Body of pancreas (tissue), 4 donors: Measurements from ENCODE around the gene FAM72A. TPM values are rescaled to one million over a fixed set of nuclear protein-coding genes. Genes with fewer than 3 reads are reported as not detected.
A peak's percentile ranks its signal among the peaks of the same experiment; 100 is the strongest.
"Not testable (repeated sequence)": the region's sequence is repeated elsewhere in the genome, so short reads cannot be mapped to it uniquely, and the experiment has no call there.

Experiments
- ATAC-seq: fragments of 150-250 bp; one replicate; pipeline ENCODE4 v1.9.1; 2016
- DNase-seq, 4 donors: peaks; one replicate each; pipeline ENCODE4 v3.0.0-alpha.2; 2019
- H3K27ac ChIP-seq, 4 donors: fragments of 200-600 bp; sonication (generic); 1 replicate in 3 of 4; 2 replicates in 1 of 4; pipeline versions ENCODE4 v1.5.1 to v1.6.1; 2016 to 2019; ENCODE audit warnings: mild to moderate bottlenecking in 1 of 4, mixed read lengths in 1 of 4, moderate library complexity in 1 of 4
- H3K27me3 ChIP-seq, 2 donors: fragments of 200-600 bp; sonication (generic); one replicate each; pipeline ENCODE4 v1.6.0; 2016; ENCODE audit warnings: mild to moderate bottlenecking in 1 of 2
- H3K36me3 ChIP-seq, 2 donors: fragments of 200-600 bp; sonication (generic); replicated peaks in 1 of 2; 2 replicates each; pipeline ENCODE4 v1.5.1; 2016; ENCODE audit warnings: low read depth in 2 of 2; ENCODE audit not compliant: insufficient read depth in 1 of 2
- H3K4me1 ChIP-seq: fragments of 200-600 bp; sonication (generic); one replicate; pipeline ENCODE4 v1.6.0; 2016
- H3K4me3 ChIP-seq, 2 donors: fragments of 200-600 bp; sonication (generic); 1 replicate in 1 of 2; 2 replicates in 1 of 2; pipeline ENCODE4 v1.5.1; 2016 to 2019
- H3K9me3 ChIP-seq, 3 donors: fragments of 200-600 bp; sonication (generic); 1 replicate in 2 of 3; 2 replicates in 1 of 3; pipeline ENCODE4 v1.5.1; 2016
- WGBS, 2 donors: methylation state at CpG; one replicate each; pipeline ENCODE4 v1.1.5; 2017; 5-methylcytosine and 5-hydroxymethylcytosine counted together
- intact Hi-C: fragments of 100-400 bp; cut with DNase I; formaldehyde crosslinking; loops from one replicate; pipeline ENCODE4 v1.15.1; 2023
- total RNA-seq, 2 donors: library from RNA; depleted of rRNA; stranded (reverse); fragments of >200 nt; gene quantifications; one replicate each; pipeline ENCODE4 v1.1.0, GENCODE V29; 2016

The FAM72A gene
- total RNA-seq, 2 donors from 2014 or later, result 11.9 TPM; not detected in 1

DNA sequence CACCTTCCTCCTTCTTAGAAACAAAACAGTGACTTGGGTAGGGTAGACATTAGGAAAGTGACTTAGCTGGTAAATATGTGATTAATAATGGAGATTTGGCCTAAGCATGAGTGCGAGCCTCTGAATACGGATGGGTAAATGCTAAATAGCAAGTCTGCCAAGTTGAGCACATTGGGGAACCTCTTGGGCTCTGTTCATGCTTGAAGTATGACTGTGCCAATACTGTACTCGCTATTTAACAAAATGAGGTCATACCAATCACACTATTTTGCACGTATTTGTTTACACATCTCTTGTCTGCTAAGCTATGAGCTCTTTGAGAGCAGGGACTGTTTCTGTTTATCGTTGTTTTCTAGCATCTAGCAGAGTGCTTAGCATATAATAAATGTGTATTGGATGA lies 24.2 kb upstream of the FAM72A start:
- ATAC-seq, result not testable (repeated sequence)
- 69% methylated on average over 5 of the region's 5 CpGs; no CpG with 5 or more reads in 1 of the 2 donors for WGBS, 2 donors

DNA sequence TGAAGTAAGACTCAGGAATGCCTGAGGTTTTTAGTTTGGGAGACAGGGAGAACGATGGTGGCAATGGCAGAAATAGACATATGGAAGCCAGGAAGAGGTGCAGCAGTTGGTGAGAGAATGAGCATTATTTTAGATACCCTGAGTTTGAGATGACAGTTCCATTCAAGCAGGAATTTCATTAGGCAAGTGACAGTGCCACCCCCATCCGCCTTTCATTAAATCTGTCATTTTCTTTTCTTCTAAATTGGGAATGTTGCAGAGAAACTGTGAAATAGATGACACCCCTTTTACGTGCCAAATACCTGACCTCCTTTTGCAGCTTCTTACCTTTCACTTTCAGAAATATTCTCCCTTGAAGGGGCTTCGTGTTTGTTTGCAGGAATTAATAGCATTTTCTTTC lies 22.7 kb upstream of the FAM72A start:
- intact Hi-C loops, H3K27ac ChIP-seq, H3K4me1 ChIP-seq, DNase-seq, H3K9me3 ChIP-seq, H3K36me3 ChIP-seq, H3K27me3 ChIP-seq, ATAC-seq, H3K4me3 ChIP-seq: not testable (repeated sequence)
- WGBS, 2 donors, result 81 to 85% methylated on average over 4 of the region's 4 CpGs

More for the DNA sequence above, 24.2 kb upstream of the FAM72A start:
- H3K9me3 ChIP-seq, DNase-seq, H3K36me3 ChIP-seq, H3K4me1 ChIP-seq, intact Hi-C loops, H3K27ac ChIP-seq, H3K27me3 ChIP-seq, H3K4me3 ChIP-seq: not testable (repeated sequence)

DNA sequence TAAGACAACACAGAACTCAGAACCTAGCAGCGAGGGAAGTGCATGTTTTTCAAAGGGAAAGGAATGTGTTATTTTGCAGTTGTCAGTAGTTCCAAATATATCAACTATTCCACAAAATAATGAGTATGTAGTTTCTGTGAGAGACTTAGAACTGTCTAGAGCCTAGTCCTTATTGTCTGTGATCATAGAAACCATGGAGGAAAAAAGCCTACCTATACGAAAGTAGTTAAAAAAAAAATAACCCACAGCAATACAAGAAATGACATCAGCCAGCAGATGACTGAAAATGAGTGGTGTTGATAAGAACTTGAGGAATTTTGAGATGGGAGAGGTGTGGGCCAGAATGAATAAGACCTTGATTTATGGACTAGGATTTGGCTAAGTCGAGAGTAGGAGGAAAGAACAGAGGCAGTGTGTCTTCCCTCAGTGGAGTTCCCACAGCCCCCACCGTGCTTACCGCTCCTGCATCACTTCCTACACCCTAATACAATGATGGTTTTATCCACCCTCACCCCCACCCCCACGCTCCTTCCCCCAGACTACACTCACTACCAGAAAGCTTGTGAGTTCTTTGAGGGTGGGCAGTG lies 21.6 kb upstream of the FAM72A start:
- H3K27ac ChIP-seq, DNase-seq, H3K4me1 ChIP-seq, H3K27me3 ChIP-seq, H3K36me3 ChIP-seq, ATAC-seq, intact Hi-C loops, H3K9me3 ChIP-seq, H3K4me3 ChIP-seq: not testable (repeated sequence)
- WGBS, 2 donors, result 79 to 86% methylated on average over 2 of the region's 6 CpGs

DNA sequence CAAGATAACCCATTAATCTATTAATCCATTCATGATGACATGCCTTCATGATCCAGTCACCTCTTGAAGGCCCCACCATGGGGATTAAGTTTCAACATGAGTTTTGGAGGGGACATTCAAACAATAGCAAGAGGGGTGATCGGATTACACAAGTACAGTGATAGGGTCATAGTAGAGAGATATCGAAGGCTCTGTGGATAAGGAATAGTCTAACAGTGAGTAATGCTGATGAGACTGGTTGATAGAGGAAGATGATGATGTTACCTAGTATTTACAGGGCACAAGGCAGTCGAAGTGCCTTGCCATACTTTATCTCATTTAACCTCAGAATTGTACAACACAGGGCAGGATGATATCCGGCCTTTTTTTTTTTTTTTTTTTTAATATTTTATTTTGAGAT lies 18.9 kb upstream of the FAM72A start:
- H3K9me3 ChIP-seq, H3K27me3 ChIP-seq, ATAC-seq, intact Hi-C loops, H3K4me1 ChIP-seq, H3K4me3 ChIP-seq, DNase-seq, H3K27ac ChIP-seq, H3K36me3 ChIP-seq: not testable (repeated sequence)
- no CpG with 5 or more reads among the region's 4 CpGs for WGBS, 2 donors

DNA sequence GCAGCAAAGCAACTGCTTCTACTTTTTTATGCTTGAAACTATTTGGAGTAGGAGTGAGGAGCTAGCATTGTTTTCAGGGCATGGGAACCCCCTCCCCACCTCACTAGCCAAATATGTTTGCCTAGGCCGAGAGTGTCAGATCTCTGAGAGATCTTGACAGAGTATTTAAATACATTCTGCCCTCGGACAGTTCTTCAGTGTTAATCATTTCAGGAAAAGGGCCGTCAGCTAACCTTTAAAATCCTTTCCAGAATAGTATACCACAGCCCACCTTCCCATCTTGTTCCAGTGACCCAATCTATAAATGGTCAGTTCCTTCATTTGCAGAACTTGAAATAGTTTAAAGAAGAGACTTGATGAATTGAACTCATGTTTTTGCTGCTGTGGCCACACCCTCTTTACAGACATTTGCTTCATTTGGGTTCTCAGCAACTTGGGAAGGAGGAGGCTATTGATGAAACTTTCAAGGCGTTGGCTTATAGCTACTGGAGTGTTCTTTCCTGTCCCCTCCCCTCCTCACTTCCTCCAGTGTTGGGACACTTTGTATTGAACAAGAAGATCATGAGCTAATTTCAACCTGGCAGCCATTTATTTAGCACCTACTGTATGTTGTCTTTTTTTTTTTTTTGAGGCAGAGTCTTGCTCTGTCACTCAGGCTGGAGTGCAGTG lies 17.8 kb upstream of the FAM72A start:
- H3K36me3 ChIP-seq, H3K4me3 ChIP-seq, H3K27me3 ChIP-seq, intact Hi-C loops, H3K4me1 ChIP-seq, H3K9me3 ChIP-seq: not testable (repeated sequence)
- DNase-seq (peak in 1 of 4 donors; percentile 4), ATAC-seq (peak; percentile 6)
- H3K27ac ChIP-seq, result peak overlapping the region in 3 of 4 donors; percentile 19 to 69 (median 57)
- 41 to 58% methylated on average over 4 of the region's 4 CpGs for WGBS, 2 donors

DNA sequence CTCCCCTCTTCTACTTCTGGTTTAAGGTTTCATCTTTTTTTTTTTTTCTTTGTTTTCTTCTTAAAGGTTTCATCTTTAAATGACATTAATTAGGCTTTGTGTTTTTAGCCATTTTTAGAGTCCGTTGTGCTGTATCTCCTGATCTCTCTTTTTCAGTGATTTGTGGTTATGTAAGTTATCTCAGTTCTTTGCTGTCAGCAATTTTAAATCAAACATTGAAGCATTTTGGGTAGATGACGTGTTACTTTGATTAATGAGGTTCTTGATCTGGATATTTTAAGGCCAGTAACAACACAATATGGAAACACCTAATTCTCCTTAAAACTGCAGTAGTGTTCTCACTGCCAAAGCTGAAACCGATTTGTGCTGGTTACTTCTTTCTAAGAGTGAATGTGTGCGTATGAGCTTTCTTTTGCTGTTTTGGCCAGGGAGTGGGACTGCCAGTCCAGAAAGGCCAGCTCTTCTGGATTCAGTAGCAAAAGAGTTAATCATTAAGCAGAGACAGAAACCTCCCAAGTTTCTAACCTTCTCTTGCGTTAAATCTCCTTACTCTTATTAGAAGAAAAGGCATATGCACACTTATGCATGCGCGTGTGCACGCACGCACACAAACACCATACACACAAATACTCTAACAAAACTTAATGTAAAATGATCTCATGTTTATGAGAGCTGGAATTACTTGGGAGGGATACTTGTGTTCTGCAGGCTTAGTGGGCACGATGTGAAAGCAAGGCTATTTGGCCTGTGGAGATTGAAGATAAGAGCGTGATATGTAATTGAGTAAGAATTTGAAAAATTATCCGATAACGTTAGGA lies 17.1 kb upstream of the FAM72A start:
- ATAC-seq, result peak; percentile 79
- 19 to 42% methylated on average over 4 to 5 of the region's 13 CpGs for WGBS, 2 donors

DNA sequence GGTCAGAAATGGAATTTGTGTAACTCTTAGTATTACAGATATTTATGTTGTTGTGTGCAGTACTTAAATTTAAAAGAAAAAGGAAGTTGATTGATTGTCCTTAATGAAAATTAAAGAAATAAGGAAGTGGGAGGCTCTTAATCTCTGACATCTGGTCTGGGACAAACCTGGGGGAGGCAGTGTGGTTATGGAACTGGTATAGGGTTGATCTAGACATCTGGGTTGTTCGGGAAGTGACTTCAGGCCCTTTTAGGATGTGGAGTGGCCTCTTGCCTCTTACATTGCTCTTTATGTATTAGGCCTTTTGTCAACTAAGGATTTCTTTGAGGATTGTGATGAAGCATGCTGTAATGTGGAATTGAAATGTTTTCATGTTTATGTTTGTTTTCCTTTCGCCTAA lies 16.1 kb upstream of the FAM72A start:
- H3K4me1 ChIP-seq, H3K9me3 ChIP-seq, DNase-seq, H3K27me3 ChIP-seq, H3K27ac ChIP-seq, intact Hi-C loops, H3K4me3 ChIP-seq, H3K36me3 ChIP-seq, ATAC-seq: not testable (repeated sequence)
- no CpG with 5 or more reads among the region's 2 CpGs for WGBS, 2 donors

More for the DNA sequence above, 17.1 kb upstream of the FAM72A start:
- H3K36me3 ChIP-seq, intact Hi-C loops, H3K4me1 ChIP-seq, H3K4me3 ChIP-seq, H3K9me3 ChIP-seq, H3K27me3 ChIP-seq, DNase-seq: not testable (repeated sequence)
- H3K27ac ChIP-seq, result peak overlapping the region in 3 of 4 donors; percentile 19 to 69 (median 57)

DNA sequence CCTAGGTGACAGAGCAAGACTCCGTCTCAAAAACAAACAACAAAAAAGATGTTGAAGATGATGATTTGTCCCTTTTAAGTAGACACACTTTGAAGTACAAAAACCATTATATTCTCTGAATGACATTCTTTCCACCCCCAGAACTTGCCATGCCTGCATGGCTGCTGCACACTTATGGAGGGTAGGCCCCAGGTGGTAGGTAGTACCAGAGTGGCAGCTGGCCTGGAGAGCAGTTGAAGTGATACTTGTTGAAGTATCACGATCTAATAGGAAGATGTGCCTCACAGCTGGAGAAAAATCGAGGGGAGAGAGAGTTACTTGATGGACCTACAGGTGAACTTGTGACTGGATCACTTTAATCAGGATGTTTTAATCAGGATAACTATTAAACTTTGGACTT lies 15.6 kb upstream of the FAM72A start:
- DNase-seq, H3K27me3 ChIP-seq, H3K4me3 ChIP-seq, H3K9me3 ChIP-seq, H3K36me3 ChIP-seq, intact Hi-C loops, H3K4me1 ChIP-seq, ATAC-seq, H3K27ac ChIP-seq: not testable (repeated sequence)
- WGBS, 2 donors, result 70% methylated on average over 2 of the region's 3 CpGs; no CpG with 5 or more reads in 1 of the 2 donors

DNA sequence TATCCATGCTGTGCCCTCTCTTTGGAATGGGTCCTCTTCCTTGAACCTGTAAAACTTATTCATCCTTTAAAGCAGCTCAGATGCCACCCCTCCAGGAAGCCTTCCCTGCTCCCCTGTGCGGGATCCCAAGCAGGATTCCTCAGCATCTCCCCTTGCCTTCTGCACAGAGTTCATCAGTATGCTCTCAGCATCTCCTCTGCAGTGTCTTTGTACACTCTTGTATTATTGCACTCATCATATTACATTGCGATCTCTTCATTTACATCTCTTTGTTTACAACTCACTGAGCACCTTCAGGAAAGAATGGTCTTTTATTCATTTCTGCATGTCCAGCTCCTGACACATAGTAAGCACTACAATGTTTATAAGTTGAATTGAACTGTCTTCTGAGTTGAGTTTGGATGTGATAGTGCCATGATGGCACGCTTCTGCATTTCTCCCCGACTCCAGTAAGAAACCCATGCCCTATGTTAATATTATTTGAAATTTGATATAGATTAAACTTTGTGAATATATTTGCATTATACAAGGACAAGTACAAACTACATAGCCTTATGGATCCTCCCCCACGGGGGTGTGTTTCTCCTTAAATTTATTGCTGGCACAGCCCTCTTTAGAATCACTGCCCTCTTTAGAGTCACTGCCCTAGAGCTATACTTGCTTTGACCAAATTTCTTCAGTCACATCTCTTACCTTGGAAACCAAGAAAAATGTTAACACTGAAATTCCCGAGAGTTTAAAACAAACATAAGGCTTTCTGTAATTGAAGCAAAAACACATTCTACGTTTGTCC lies 13.2 kb upstream of the FAM72A start:
- ATAC-seq, DNase-seq, H3K9me3 ChIP-seq, H3K27ac ChIP-seq, H3K4me3 ChIP-seq, H3K36me3 ChIP-seq, H3K27me3 ChIP-seq, H3K4me1 ChIP-seq, intact Hi-C loops: not testable (repeated sequence)
- 60 to 94% methylated on average over 2 to 4 of the region's 7 CpGs for whole genome bisulfite sequencing, 2 donors

DNA sequence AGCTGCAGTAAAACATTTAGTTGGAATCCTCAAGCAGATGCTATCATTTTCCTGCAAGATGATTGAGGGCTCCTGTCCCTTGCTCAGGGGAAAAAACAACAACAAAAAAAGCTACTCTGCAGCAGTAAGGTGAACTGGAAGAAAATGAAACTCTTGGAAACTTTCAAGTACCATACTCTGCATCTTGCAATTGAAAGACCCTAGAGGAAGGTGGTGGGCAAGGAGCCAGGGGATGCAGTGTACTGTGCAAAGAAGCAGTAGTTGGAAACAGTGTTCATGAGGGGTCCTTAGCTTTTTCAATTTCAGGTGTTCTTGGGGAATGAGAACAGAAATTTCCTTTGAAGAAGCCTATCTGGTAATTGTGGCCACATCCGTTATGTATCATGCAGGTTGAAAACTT lies 8.2 kb upstream of the FAM72A start:
- not testable (repeated sequence) for H3K4me3 ChIP-seq
- DNase-seq, result peak in 1 of 4 donors; percentile 7

DNA sequence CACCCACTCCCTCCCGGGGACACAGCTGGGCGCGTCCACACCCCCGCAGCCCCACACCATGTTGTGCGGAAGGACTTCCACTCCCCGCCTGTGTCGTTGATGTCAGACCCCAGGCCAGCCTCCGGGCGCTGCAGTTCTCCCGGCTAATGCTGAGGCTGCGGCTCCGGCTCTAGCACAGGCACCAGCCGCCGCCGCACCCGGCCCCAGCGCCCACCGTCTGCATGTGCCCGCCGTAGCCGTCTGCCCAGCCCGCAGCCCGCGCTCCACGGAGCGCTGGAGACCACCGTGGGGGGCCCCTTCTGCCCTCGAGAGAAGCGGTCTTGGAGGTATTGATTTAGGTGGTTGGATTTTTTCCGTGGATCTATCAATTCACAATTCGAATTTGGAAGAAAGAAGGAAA lies 2.9 kb upstream of the FAM72A start:
- H3K9me3 ChIP-seq, intact Hi-C loops, H3K27ac ChIP-seq, H3K4me1 ChIP-seq, H3K36me3 ChIP-seq, ATAC-seq, H3K27me3 ChIP-seq, H3K4me3 ChIP-seq: not testable (repeated sequence)
- peak in 2 of 4 donors; percentile 12 to 19 for DNase-seq
- WGBS, 2 donors, result 2% methylated on average over 10 of the region's 31 CpGs; no CpG with 5 or more reads in 1 of the 2 donors

More for the DNA sequence above, 8.2 kb upstream of the FAM72A start:
- H3K27me3 ChIP-seq, H3K9me3 ChIP-seq, H3K36me3 ChIP-seq, H3K4me1 ChIP-seq, H3K27ac ChIP-seq, ATAC-seq, intact Hi-C loops: not testable (repeated sequence)
- WGBS, 2 donors, result no CpG with 5 or more reads among the region's 1 CpG
